T-helper 9 cell (primary cell): ENCODE measurements around the gene SND1.

Experiments
- DNase-seq: peaks from one replicate; pipeline ENCODE4 v3.0.0-alpha.2; 2020

The SND1 gene

DNA sequence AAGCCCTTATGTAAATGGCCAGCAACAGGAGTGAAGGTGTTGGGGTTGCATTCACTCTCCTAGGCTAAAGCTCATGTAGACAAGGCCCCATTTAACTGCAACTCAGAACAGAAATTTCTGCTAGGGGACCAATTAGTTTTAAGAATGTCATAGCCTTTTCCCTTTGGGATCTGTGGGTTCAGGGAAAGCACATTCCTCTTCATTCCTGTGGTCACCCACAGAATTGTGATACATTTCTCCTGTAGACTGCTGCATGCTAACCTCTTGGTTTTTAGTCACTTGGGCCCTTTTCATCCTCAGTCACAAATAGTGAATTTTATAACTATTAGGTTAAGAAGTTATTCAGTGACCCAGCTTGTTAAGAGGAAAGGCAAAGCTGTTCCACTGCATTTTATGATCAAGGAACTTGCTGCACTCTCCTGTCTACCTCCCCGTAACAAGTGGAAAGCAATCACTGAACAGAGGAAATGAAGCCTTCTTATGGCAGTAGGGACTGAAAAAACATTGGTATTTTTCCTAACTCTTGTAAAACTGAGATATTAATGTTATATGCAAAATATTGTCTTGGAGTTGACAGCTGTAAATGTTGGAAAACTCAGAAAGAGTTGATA is 124.9 kb downstream of the SND1 start:
- no peak for DNase-seq

DNA sequence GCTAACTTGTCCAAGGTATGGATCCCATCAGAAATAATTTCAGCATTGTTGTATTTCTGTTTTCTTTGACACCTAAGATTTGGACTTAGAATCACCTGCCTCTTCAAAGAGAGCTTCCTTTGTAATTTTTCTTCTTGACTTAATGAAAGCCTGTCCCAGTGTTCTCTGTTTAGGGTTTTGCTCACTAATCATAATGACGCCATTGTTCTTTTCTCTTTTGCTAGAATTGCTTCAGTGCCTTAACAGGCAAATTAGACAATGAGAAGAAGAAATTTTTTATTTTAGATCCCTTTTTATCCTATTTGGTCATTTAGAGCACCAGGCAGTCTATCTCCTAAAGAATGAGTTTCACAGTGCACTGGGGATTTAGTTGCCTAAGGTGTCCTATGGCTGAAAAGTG is 128.5 kb downstream of the SND1 start:
- no peak for DNase-seq

GRCh38 chr7:127781081-127781480 is 129.1 kb downstream of the SND1 start:
- no peak for DNase-seq

DNA sequence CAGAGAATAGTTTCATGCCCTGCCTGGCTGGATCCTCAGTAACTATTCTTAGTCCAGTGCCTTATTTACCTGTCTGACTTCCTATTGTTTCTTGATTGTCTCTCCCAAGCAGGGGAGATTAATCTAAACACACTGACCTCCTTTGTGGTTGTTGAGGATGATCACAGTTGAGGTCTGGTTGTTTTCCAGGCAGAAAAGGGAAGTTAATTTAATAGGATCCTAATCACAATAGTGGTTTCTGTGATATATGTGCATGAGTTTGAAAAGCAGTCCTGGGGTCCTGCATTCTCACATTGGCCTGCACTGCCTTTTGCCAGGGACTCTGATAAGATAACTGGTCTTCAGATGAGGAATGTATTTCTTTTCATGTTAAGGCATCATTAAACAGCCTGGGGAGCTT is 130.1 kb downstream of the SND1 start:
- no peak for DNase-seq

GRCh38 chr7:127782654-127783559 is 130.9 kb downstream of the SND1 start:
- no peak for DNase-seq

- no peak for DNase-seq
These were observed 134.2 kb downstream of the SND1 start for GRCh38 chr7:127786184-127786583.

- no peak for DNase-seq
These were observed 137.0 kb downstream of the SND1 start for GRCh38 chr7:127789031-127789430.

GRCh38 chr7:127791446-127792189 is 139.6 kb downstream of the SND1 start:
- no peak for DNase-seq

DNA sequence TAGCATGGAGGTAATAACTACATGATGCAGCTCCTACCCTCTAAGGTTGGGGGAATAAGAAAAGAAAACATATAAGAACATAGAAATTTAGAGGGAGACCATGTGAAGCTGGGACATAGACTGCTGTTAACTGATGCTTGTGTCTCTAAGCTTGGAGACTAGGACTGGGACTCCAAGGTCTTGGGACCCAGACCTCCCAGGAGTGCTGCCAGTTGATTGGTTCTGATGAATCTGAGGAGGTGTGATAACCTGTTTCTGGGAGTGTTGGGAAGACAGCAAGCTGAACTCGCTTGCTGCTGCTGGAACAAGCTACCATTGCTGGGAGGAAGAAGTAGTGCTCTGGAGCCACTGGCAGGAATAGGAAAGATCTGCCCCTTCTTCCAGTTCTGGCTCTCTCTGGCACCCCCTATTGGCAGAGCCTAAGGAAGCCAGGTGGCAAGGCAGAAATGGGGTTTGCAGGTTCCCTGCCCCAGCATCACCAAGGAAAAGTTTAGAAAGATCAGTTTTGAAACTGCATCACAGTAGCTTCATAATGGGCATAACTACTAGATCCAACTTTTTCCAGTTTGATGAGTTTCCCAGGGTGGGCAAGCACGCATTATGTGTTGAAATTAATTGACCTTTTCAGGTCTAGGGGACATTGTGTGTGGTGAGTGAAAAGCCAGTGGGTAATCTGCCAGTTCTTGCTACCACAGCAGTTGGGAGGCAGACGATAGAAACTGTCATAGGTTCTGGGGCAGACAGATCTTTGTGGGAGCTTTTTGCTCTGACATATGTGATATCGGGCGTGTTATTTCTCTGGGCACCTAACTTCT is 140.7 kb downstream of the SND1 start:
- DNase-seq, result peak; percentile 2

DNA sequence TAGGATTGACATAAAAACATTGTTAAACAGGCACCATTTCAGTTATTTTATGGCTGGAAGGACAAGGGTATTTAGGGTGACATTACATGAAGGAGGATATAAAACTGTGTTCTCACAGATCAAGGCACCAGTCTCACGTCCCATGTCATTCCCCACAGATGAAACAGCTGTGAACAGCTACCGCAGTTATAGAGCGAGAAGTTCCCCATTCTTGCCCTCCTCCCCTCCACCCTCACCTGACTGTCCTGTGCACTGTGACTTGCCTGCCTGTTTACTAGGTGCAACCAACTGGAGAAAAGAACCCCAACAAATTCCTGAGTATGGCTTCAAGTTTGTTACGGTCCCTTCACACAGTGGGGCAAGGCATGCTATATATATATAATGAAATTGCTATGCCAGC is 141.6 kb downstream of the SND1 start:
- no peak for DNase-seq

DNA sequence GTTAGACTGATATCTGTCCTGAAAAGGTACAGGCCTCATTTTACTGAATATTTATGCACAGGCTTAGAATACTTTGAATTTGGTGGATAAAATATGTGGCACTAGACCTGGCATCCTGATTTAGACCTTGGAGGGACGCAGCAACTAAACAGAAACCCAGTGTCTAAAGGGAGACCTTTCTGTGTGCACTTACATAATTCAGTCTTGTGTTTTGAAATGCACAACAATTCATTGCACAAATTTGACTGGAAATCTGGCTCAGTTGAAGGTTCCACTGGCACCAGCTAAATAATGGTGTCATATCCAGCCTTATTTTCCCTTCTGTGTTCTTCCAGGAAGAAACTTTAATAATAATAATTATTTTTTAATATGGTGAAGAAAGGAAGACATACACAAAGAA is 142.1 kb downstream of the SND1 start:
- no peak for DNase-seq

DNA sequence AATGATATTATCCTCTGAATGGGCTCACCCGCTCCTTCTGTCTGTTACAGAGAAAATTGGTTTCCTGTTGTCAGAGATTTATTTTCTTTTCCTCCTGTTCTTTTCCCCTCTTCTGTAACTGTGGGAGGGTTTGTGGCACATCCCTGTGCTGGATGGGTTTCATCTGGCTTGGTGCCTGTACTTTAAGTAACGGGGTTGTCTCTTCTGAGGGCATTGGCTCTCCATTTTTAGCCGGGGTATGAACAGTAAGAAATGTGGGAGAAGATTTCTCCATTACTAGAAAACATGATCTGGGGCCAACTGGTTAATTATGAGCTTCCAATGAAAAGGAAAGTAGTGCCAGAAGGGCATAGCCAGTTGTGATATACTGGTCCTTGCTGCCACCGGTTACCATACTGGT is 142.6 kb downstream of the SND1 start:
- no peak for DNase-seq

GRCh38 chr7:127798023-127798422 is 146.0 kb downstream of the SND1 start:
- DNase-seq, result no peak

- DNase-seq, result no peak
These were observed 146.9 kb downstream of the SND1 start for GRCh38 chr7:127798769-127799372.

- DNase-seq, result no peak
These were observed 147.7 kb downstream of the SND1 start for GRCh38 chr7:127799535-127800305.

DNA sequence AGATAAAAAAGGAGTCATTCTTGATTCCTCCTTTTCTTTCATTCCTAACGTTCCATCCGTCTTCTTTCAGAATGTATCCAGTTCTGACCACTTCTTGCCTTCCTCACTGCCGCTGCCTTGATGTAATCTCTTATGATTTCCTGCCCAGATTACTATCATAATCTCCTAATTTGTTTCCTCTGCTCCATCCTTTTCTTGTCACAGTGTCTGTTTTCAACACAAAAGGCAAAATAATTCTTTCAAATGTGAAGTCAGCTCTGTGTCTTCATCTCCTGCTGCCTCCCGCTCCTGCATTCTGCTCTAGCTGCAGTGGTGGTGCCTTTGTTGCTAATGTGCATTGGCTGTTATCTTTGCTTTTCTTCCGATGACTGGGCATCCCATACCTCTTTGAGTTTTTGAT is 150.9 kb downstream of the SND1 start:
- DNase-seq, result no peak

DNA sequence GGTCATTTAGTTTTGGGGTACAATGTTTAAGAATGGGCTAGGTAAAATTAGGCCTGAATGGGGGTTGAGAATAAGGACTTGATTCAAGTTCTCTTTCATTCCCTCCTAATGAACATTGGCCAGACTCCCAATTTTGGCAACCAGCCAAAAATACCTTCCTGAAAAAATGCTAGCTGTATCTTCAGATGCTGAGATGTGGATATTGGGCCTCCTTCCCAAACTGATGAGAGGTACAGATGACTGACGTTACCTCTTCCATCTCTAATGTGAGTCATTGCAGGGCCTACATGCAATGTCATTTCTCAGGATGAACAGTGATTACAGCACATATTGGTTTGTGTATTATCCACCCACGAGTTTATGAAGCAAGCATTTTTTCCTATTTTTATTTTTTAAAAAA is 151.6 kb downstream of the SND1 start:
- no peak for DNase-seq

GRCh38 chr7:127807340-127807739 is 155.3 kb downstream of the SND1 start:
- no peak for DNase-seq

DNA sequence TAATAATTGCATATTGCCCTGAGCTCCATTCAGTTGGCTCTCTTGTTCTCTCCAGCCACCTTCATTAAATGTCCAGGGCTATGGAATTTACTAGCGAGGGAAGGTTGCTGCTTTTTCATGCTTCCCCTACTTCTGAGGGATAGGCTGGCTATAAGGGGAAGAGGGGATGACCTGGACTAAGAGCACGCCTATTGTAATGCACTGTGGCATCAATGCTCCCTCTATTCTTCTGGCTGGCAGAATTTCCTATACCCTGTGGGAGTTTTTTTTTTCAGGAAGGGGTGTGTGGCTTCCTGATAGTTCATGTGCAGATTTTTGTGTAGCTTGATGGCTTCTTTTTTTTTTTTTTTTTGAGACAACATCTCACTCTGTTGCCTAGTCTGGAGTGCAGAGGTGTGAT is 155.8 kb downstream of the SND1 start:
- DNase-seq, result no peak

DNA sequence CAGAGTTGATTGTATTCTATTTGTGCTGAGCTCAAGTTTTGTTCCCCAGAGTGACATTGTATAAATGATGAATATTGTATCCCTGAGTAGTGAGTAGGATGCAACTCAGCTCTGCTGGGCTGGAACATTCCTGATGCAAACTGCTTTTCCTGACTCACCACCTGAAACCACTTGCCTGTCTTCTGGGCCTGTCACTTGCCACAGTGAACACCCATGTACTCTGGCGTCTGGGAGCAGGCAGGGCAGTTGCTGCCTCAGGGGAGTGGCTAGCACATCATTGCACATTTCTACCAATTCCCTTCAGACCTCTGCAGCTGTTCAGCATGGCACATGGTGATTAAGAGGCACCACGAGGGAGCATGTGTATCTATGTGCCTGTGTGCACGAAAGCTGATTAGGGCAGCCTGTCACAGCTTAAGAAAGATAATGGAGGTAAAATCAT is 157.3 kb downstream of the SND1 start:
- no peak for DNase-seq

DNA sequence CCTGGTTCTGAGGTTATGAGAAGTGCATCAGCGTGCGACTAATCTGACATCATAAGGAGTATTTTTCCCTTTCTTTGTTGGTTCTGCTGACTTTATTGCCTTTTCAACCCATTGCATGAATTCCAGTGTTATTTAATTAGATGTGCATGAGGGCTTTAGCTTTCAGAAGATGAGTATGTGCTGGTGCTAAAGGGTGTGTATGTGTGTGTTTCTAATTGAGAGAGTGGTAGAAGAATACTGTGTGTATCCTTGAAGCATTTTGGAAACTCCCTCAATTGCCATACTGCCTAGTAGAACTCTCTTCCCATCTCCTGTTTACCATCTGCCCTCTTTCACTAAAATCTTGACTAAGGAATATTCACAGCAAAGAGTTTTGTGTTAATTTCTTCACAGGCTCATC is 158.1 kb downstream of the SND1 start:
- DNase-seq, result no peak
